ENCODE results near the gene BIN1.

BIN1 gene

DNA sequence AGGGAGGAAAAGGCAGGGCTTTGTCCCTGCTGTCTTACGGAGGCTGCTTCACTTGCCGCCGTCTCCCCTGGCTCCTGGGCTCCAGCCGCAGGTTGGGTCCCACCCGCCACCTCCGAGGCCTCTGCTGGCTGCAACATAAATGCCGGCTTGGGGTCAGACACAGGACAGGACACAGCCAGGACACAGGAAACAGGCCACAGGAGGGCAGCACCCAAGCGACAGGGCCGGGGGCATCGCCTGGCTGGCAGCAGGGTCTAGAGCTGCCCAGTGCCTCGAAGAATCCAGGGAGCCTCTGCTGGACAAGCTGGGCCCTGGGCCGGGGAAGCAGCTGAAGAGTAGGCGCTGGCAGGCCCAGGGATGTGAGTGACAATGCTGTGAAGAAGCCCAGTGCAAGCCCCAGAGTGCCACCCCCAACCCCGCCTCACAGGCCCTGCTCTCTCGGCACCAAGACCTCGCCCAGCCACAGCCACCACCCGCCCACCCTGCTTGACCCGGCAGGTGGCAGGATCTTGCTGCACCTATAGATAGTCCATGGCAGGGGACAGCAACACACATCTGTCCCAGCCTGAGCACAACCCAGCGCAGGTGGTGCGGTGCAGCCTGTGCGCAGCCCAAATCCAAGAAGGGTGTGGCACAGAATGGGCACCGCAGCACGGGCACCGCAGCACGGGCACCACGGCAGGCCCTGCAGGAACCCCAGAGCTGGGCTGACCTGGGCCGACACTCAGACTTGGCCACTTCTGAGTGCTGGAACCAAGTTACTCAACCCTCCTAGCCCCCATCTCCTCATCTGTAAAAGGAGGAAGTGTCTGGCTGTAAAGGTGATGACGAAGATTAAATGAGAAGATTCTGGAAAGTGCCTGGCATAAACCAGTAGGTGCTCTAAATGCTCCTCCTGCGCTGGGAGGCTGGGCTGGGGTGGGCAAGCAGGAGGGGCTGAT, 55.6 kb downstream of the BIN1 start:
- in situ Hi-C loops (cut with HindIII; ENCODE audit: low sequenced_read_pairs): no loop called here
- no peak overlapping the region for H3K4me3 ChIP-seq (ENCODE audit: low read depth, low read length)
- TF ChIP-seq, protein P1, sequence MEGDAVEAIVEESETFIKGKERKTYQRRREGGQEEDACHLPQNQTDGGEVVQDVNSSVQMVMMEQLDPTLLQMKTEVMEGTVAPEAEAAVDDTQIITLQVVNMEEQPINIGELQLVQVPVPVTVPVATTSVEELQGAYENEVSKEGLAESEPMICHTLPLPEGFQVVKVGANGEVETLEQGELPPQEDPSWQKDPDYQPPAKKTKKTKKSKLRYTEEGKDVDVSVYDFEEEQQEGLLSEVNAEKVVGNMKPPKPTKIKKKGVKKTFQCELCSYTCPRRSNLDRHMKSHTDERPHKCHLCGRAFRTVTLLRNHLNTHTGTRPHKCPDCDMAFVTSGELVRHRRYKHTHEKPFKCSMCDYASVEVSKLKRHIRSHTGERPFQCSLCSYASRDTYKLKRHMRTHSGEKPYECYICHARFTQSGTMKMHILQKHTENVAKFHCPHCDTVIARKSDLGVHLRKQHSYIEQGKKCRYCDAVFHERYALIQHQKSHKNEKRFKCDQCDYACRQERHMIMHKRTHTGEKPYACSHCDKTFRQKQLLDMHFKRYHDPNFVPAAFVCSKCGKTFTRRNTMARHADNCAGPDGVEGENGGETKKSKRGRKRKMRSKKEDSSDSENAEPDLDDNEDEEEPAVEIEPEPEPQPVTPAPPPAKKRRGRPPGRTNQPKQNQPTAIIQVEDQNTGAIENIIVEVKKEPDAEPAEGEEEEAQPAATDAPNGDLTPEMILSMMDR (IDR thresholded peaks at IDR 0.05; ENCODE audit: low read depth, low read length): peak; percentile 9
- DNase-seq (ENCODE audit: low read depth, low spot score): no peak

DNA sequence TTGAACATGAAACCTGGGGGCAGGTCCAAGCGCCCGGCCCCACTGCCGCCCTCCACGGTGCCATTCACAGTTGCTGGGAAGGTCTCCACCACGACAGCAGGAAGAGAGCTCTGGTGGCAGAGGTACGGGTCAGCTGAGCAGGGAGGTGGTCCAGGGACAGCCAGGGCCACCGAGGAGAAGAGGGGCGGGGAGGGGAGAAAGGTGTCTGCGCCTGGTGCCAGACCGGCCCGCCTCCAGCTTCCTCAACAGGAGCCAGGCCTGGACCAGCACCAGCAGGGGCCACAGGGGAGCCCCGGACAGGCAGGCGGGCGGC, 56.2 kb downstream of the BIN1 start:
- in situ Hi-C loops (cut with HindIII; ENCODE audit: low sequenced_read_pairs): no loop called here
- TF ChIP-seq, protein P1 (IDR thresholded peaks at IDR 0.05; ENCODE audit: low read depth, low read length): no peak
- H3K4me3 ChIP-seq (ENCODE audit: low read depth, low read length): no peak overlapping the region
- no peak for DNase-seq (ENCODE audit: low read depth, low spot score)

DNA sequence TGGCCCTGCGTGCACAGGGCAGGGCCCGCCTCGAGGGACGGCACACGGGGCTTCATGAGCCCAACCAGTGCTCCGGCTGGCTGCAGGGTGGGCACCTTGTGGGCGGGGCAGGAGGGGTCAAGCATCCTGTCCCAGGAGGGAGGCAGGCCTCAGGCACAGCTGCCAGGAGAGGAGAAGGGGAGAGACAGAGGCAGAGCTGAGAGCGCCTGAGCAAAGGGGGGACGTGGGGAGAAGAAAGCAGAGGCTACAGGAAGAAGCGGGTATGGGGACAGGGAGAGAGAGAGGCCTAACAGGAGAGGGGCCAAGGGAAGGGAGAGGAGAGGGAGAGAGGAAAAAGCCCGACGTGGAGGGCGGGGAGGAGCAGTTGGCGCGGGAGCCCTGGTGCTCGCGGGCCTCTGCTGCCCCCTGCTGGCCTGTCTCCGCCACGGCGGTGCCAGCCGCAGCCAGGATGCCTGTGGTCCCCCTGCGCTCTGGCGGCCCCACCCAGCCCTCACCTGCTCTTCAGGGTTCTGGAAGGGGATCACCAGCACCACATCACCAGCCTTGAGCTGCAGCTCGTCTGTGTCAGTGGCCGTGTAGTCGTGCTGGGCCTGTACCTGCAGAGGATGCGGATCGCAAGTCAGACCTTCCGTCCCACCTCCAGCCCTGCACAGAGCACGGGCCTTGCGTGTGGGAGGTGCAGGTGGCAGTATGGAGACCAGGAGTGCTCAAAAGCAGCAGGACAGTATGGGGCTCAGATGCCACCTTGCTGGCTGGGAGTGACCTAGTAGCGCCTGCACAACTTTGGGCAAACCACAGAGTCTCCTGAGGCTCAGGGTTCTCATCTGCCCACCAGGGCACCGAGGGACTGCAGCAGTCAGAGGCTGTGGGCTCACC, 56.8 kb downstream of the BIN1 start:
- no peak overlapping the region for H3K4me3 ChIP-seq (ENCODE audit: low read depth, low read length)
- TF ChIP-seq, protein P1 (IDR thresholded peaks at IDR 0.05; ENCODE audit: low read depth, low read length): peak; percentile 90
- in situ Hi-C loops (cut with HindIII; ENCODE audit: low sequenced_read_pairs): no loop called here
- DNase-seq (ENCODE audit: low read depth, low spot score): peak; percentile 22

DNA sequence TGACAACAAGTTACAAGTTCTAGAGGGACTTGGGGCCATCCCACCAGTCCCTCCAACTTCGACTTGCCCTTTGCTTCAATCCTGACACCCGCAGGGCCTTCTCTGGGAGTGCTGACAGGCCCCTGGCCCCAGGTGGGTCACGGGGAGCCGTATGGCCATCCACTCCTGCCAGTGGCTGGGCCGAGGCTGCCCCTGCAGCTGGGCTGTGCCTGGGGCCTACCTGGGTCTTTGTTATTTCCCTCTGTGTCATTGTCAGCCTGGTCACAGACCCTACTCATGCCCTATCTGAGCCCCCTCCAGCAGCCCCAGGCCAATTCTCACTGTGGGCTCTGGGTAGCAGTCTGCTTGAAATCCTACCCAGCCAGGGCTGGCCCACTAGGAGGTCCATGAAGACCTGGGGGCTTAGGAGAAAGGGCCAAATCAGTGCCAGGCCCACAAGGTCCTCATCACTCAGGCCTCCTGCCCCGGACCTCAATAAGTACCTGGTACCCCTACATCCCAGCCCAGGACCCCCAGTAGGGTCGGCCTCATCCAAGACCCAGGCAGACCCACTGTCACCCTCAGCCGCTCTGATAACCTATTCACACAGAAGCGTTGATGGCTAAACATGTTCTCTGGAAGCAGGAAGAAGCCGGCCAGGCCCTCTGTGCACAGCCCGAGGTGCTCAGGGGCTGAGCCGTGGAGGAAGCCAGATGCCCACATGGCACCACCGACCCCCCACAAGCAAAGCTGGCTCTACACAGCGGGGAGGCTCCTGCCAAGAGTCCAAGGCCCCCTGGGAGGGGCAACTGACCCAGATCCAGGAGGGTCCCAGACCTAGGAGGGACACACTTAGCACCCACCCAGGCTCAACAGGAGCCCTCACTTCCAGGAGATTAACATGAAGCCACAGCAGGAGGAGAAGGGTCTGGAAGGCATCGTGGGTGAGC, 57.7 kb downstream of the BIN1 start:
- TF ChIP-seq, protein P1 (IDR thresholded peaks at IDR 0.05; ENCODE audit: low read depth, low read length): no peak
- no peak for DNase-seq (ENCODE audit: low read depth, low spot score)
- in situ Hi-C loops (cut with HindIII; ENCODE audit: low sequenced_read_pairs): no loop called here
- no peak overlapping the region for H3K4me3 ChIP-seq (ENCODE audit: low read depth, low read length)

DNA sequence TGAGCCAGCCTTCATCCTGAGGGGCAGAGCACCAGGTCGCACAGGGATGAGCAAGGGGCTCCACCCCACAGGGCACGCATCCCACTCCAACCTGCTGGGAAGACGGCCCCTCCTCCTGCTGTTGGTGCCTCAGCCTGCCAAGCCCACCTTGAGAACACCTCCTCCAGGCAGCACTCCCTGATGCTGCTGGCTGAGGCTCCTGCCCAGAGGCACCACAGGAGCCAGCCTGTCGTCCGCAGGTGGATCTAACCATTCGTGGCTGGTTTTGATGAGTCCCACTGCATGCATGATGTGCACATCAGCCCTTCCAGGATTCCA, 58.4 kb downstream of the BIN1 start:
- no peak for DNase-seq (ENCODE audit: low read depth, low spot score)
- no peak overlapping the region for H3K4me3 ChIP-seq (ENCODE audit: low read depth, low read length)
- TF ChIP-seq, protein P1 (IDR thresholded peaks at IDR 0.05; ENCODE audit: low read depth, low read length): no peak
- in situ Hi-C loops (cut with HindIII; ENCODE audit: low sequenced_read_pairs): no loop called here

Measured in astrocyte of the spinal cord (primary cell).